Activated effector memory CD4-positive, alpha-beta T cell treated with anti-CD3 and anti-CD28 coated beads, Interleukin-2, amount 50 U/mL, for 16 hours (primary cell): ENCODE data around the gene PLEKHM2.

ENCODE experiments used
- DNase-seq: peaks from one replicate; pipeline ENCODE4 v3.0.0-alpha.2; 2020

Gene PLEKHM2

GRCh38 chr1:15742339-15742801 is 58.2 kb downstream of the PLEKHM2 start, which contains the start of gene TMEM82:
Gene TMEM82, plus strand, starts transcription at chr1:15742499. Its CDS starts 61 bp downstream, at chr1:15742560.
- DNase-seq = no peak

- DNase-seq = no peak
Observed at GRCh38 chr1:15744122-15744679, 60.1 kb downstream of the PLEKHM2 start.

GRCh38 chr1:15747378-15747777 is 63.3 kb downstream of the PLEKHM2 start:
- DNase-seq = no peak

- no peak for DNase-seq
Observed at GRCh38 chr1:15748264-15748663, 64.1 kb downstream of the PLEKHM2 start.

GRCh38 chr1:15748690-15749398 is 64.7 kb downstream of the PLEKHM2 start:
- DNase-seq = no peak

- no peak for DNase-seq
Observed at GRCh38 chr1:15749399-15750291, 65.5 kb downstream of the PLEKHM2 start.

- DNase-seq = peak; percentile 44
Observed at GRCh38 chr1:15750924-15751323, 66.8 kb downstream of the PLEKHM2 start.

- no peak for DNase-seq
Observed at GRCh38 chr1:15751717-15752116, 67.6 kb downstream of the PLEKHM2 start.

- DNase-seq = no peak
Observed at GRCh38 chr1:15753776-15754175, 69.7 kb downstream of the PLEKHM2 start.

GRCh38 chr1:15755021-15755645 is 71.0 kb downstream of the PLEKHM2 start:
- no peak for DNase-seq

GRCh38 chr1:15755646-15756040 is 71.5 kb downstream of the PLEKHM2 start:
- no peak for DNase-seq

- DNase-seq = no peak
Observed at GRCh38 chr1:15756143-15757015, 72.3 kb downstream of the PLEKHM2 start.

GRCh38 chr1:15757016-15757543 is 73.0 kb downstream of the PLEKHM2 start:
- no peak for DNase-seq

- no peak for DNase-seq
Observed at GRCh38 chr1:15757575-15758342, 73.6 kb downstream of the PLEKHM2 start.

- no peak for DNase-seq
Observed at GRCh38 chr1:15758343-15758931, 74.3 kb downstream of the PLEKHM2 start, which contains the start of gene FBLIM1. Gene FBLIM1, plus strand, starts transcription at chr1:15758795. Its CDS starts 6,189 bp downstream, at chr1:15764984.

GRCh38 chr1:15758953-15759661 is 75.0 kb downstream of the PLEKHM2 start:
- no peak for DNase-seq

- no peak for DNase-seq
Observed at GRCh38 chr1:15760520-15761211, 76.5 kb downstream of the PLEKHM2 start.

- DNase-seq = no peak
Observed at GRCh38 chr1:15761366-15762128, 77.4 kb downstream of the PLEKHM2 start.
